GM12865 (cell line): Measurements from ENCODE around the gene GPC5.

Experiments used
- DNase-seq: peaks from one replicate; pipeline ENCODE4 v3.0.0; 2010; ENCODE audit warnings: low read depth
- H3K4me3 ChIP-seq: 2 replicates; pipeline ENCODE4 v1.5.1; 2011; ENCODE audit warnings: mild to moderate bottlenecking, low read depth, low read length, control low read depth
- TF ChIP-seq, protein P1 (sequence below): IDR thresholded peaks from 2 replicates; pipeline ENCODE4 v1.5.1; 2011; ENCODE audit warnings: low read length, control low read depth, low read depth, inconsistent platforms; ENCODE audit not compliant: insufficient read depth; ENCODE audit errors: missing control alignments

GPC5 gene

DNA sequence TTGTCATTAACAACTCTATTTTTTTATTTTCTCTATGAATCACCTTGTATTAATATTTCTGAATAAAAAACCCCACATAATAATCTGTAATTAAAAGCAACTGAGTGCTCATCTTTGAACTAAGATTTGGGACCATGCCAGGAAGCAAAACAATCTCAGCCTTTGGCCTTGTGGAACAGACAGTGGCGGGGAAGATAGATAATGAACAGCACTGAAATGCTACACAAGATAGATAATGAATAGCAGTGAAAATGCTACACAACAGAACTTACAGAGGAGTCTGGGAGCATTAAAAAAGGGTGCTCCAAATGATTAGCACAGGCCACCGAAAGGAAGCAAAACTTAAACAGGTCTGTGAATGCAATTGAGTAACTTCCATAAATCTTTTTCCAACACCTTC, 134.9 kb downstream of the GPC5 start:
- DNase-seq, result no peak
- H3K4me3 ChIP-seq, result no peak overlapping the region
- TF ChIP-seq, protein P1, sequence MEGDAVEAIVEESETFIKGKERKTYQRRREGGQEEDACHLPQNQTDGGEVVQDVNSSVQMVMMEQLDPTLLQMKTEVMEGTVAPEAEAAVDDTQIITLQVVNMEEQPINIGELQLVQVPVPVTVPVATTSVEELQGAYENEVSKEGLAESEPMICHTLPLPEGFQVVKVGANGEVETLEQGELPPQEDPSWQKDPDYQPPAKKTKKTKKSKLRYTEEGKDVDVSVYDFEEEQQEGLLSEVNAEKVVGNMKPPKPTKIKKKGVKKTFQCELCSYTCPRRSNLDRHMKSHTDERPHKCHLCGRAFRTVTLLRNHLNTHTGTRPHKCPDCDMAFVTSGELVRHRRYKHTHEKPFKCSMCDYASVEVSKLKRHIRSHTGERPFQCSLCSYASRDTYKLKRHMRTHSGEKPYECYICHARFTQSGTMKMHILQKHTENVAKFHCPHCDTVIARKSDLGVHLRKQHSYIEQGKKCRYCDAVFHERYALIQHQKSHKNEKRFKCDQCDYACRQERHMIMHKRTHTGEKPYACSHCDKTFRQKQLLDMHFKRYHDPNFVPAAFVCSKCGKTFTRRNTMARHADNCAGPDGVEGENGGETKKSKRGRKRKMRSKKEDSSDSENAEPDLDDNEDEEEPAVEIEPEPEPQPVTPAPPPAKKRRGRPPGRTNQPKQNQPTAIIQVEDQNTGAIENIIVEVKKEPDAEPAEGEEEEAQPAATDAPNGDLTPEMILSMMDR, result no peak

DNA sequence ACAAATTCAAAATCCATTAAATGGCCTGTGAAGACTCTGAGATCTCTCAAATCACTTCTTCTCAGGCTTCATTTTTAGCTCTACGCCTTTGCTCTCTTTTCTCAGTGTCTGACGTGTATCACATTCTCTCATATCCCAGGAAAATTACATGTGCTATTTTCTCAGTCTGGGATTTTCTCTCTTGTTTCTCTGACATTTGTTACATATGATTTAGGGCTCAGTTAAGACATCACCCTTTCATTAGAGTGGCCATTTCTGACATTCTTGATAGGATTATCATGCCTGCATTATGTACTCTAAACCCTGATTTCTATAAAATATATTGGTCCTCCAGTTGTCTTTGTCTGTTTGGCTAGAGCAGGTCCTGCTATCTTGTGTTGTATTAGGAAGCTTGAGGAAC, 136.6 kb downstream of the GPC5 start:
- H3K4me3 ChIP-seq, result no peak overlapping the region
- no peak for DNase-seq
- TF ChIP-seq, protein P1, result no peak

DNA sequence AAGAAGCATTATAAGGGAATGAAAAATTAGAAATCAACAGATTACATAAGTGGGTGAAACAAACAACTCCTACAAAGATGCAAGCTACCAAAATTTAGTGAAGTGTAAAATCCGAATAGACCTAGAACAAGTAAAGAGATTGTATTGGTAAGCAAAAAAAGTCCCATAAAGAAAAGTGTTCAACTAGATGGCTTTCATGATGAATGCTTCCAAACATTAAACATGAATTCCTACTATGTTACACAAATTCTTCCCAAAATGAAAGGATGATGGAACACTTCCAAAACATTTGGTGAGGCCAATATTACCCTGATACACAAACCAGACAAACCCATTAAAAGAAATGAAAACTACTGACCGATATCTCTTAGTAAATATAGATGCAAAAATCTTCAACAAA, 139.0 kb downstream of the GPC5 start:
- H3K4me3 ChIP-seq, result no peak overlapping the region
- no peak for DNase-seq
- TF ChIP-seq, protein P1, result no peak

DNA sequence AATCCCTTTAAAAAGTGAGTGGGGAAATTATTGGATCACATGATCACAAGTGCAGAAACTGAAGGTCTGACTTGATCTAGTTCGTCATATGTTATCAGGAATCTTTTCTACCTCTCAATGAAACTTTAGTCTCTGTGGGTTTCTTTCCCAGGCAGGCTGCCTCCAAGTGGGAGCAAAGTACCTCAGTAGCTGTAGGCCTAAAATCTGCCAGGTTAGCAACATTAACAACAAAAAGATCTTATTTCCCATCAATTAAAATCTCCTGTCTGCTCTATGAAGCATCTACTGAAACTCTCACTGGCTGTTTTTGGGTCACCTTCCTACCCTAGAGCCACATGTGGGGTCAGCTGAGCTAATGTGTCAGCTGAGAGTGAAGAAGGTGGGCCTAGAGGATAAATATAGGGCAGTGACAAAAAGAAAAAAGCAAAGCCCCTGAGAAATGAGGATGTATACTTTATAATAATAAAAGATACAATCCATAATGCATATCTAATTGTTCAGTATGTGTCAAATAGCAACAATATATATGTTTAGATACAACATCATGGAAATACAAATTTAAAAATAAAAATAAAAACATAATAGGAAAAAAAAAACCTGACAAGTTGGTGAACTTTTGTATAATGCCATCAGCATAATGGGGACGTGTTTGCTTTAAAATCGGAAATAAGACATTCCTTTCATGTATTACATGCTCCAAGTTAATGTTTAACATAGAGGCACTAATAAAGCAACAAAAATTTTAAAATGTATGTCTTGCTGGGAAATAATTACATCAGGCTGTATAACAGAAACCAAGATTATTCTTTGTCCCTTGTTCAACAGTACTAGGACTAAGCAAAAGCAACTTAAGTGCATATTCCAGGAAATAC, 141.1 kb downstream of the GPC5 start:
- no peak overlapping the region for H3K4me3 ChIP-seq
- no peak for DNase-seq
- TF ChIP-seq, protein P1, result no peak

DNA sequence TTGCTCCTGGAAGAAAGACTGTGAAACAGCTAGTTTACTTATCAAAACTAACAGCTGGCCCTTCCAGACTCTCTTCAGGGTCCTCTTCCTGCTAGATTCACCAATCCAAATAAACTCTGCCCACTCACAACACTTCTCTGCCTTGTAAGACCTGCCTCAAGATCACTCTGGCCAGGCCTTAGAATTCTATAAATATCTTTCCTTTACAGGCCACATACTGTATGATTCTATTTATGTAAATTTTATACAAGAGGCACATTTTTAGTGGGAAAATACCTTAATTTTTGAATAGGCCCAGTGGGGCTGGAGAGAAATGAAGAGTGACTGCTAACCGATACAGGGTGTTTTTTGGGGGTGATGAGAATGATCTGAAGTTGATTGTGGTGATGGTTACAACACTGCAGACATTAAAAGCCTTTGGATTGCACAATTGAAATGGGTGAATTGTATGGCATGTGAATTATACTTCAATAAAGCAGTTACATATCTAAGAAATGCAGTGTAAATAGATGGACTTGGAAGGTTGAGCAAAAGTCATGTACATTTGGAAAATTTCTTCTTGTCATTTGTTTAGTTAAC, 141.8 kb downstream of the GPC5 start:
- H3K4me3 ChIP-seq, result no peak overlapping the region
- TF ChIP-seq, protein P1, result no peak
- DNase-seq, result no peak

DNA sequence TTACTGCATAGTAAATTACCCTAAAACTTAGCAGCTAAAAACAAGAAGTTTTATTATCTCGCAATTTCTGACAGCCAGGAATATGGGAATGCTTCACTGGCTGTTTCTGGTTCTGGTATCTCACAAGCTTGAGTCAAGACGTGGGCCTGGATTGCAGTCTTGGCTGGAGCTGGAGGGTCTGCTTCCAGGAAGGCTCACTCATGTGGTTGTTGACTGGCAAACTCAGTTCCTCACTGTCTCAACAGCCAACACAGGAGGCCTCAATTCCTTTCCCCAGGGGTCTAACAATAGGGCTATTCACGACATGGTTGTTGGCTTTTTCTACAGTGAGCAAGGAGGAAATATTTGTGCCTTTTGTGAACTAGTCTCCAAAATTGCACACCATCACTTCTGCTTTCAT, 146.3 kb downstream of the GPC5 start:
- H3K4me3 ChIP-seq, result no peak overlapping the region
- TF ChIP-seq, protein P1, result no peak
- no peak for DNase-seq
